ENCODE data around the gene NOL4L.

GRCh38 chr20:32404017-32404416 is 181.1 kb downstream of the NOL4L start:
- TF ChIP-seq, protein P1, sequence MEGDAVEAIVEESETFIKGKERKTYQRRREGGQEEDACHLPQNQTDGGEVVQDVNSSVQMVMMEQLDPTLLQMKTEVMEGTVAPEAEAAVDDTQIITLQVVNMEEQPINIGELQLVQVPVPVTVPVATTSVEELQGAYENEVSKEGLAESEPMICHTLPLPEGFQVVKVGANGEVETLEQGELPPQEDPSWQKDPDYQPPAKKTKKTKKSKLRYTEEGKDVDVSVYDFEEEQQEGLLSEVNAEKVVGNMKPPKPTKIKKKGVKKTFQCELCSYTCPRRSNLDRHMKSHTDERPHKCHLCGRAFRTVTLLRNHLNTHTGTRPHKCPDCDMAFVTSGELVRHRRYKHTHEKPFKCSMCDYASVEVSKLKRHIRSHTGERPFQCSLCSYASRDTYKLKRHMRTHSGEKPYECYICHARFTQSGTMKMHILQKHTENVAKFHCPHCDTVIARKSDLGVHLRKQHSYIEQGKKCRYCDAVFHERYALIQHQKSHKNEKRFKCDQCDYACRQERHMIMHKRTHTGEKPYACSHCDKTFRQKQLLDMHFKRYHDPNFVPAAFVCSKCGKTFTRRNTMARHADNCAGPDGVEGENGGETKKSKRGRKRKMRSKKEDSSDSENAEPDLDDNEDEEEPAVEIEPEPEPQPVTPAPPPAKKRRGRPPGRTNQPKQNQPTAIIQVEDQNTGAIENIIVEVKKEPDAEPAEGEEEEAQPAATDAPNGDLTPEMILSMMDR (IDR thresholded peaks at IDR 0.05): no peak
- no peak for TF ChIP-seq POLR2A (IDR thresholded peaks at IDR 0.05)
- no peak for TF ChIP-seq EP300 (IDR thresholded peaks at IDR 0.05; ENCODE audit: low read depth)
- TF ChIP-seq POLR2AphosphoS5 (IDR thresholded peaks at IDR 0.05): no peak
